LNCaP clone FGC (cell line): Measurements from ENCODE around the gene DCTN3.
A peak's percentile ranks its signal among the peaks of the same experiment; 100 is the strongest.

Source experiments
- DNase-seq: peaks from one replicate; pipeline ENCODE4 v3.0.0-alpha.2; 2011; ENCODE audit warnings: low read depth
- H3K4me3 ChIP-seq: 2 replicates; pipeline ENCODE4 v1.5.1; 2011; ENCODE audit warnings: mild to moderate bottlenecking, low read depth, low read length, control low read depth
- CTCF ChIP-seq: IDR thresholded peaks from 2 replicates; pipeline ENCODE4 v1.5.1; 2012; ENCODE audit warnings: mild to moderate bottlenecking; ENCODE audit not compliant: control insufficient read depth, insufficient read depth; ENCODE audit errors: extremely low read depth

DCTN3 gene

GRCh38 chr9:34652602-34653000, 32.3 kb upstream of the DCTN3 start:
- peak overlapping the region; percentile 55 for H3K4me3 ChIP-seq
- no peak for DNase-seq
- no peak for TF ChIP-seq CTCF

GRCh38 chr9:34651876-34652601, 31.7 kb upstream of the DCTN3 start, which contains the start of gene IL11RA:
TSS of gene IL11RA (plus strand) at chr9:34652185. CDS start at chr9:34655218, 3,033 bp downstream.
- DNase-seq, result peak; percentile 74

GRCh38 chr9:34651321-34651720, 31.0 kb upstream of the DCTN3 start:
- TF ChIP-seq CTCF, result no peak
- H3K4me3 ChIP-seq, result peak overlapping the region; percentile 55
- DNase-seq, result peak; percentile 45

More at GRCh38 chr9:34651876-34652601, 31.7 kb upstream of the DCTN3 start, which contains the start of gene IL11RA:
- peak within 1 kb of the TSS; percentile 55 for H3K4me3 ChIP-seq
- peak; percentile 33; the same call in 1 of the 2 replicates for TF ChIP-seq CTCF

GRCh38 chr9:34650816-34651215, 30.5 kb upstream of the DCTN3 start:
- DNase-seq, result no peak
- H3K4me3 ChIP-seq, result no peak overlapping the region; the same call in 1 of the 2 replicates
- TF ChIP-seq CTCF, result no peak

GRCh38 chr9:34648673-34649072, 28.4 kb upstream of the DCTN3 start:
- TF ChIP-seq CTCF, result no peak
- DNase-seq, result no peak
- no peak overlapping the region for H3K4me3 ChIP-seq

GRCh38 chr9:34647651-34648050, 27.4 kb upstream of the DCTN3 start:
- DNase-seq, result no peak
- TF ChIP-seq CTCF, result no peak
- H3K4me3 ChIP-seq, result peak overlapping the region; percentile 71

- no peak for TF ChIP-seq CTCF
- peak overlapping the region; percentile 71 for H3K4me3 ChIP-seq
- no peak for DNase-seq
These were observed 26.7 kb upstream of the DCTN3 start for GRCh38 chr9:34647084-34647403.
